ENCODE measurements around the gene RIMS3. TPM values are rescaled to one million over a fixed set of nuclear protein-coding genes. Genes with fewer than 3 reads are reported as not detected.

RIMS3 gene
- total RNA-seq, 1 experiment from 2014 or later, result 19.8 TPM

GRCh38 chr1:40653851-40654537, 11.5 kb downstream of the RIMS3 start (continued):
- TF ChIP-seq ERG (CRISPR knock-in tag; IDR thresholded peaks at IDR 0.05) (no peak), NR1H2 (CRISPR knock-in tag; IDR thresholded peaks at IDR 0.05) (no peak), ZNF416 (CRISPR knock-in tag; IDR thresholded peaks at IDR 0.05) (no peak), ZSCAN18 (CRISPR knock-in tag; IDR thresholded peaks at IDR 0.05) (no peak), ZNF512 (CRISPR knock-in tag; IDR thresholded peaks at IDR 0.05; ENCODE audit: borderline replicate concordance) (no peak), NFE2L1 (CRISPR knock-in tag; IDR thresholded peaks at IDR 0.05) (peak; percentile 75; the same call in 1 of the 2 replicates), SMAD4 (CRISPR knock-in tag; IDR thresholded peaks at IDR 0.05) (no peak), JAZF1 (CRISPR knock-in tag; IDR thresholded peaks at IDR 0.05) (no peak), ZNF532 (CRISPR knock-in tag; IDR thresholded peaks at IDR 0.05; ENCODE audit: borderline replicate concordance) (no peak), FOXP4 (CRISPR knock-in tag; IDR thresholded peaks at IDR 0.05) (peak; percentile 59; the same call in 1 of the 2 replicates)

GRCh38 chr1:40652979-40653378, 12.5 kb downstream of the RIMS3 start:
- CTCF ChIA-PET, result interaction anchor here (0.8 to 2.2 kb wide), 6 partner anchors 12 to 196 kb away, joined by 3 to 10 read pairs (median 4); partner anchors contain the start of gene RIMS3
- peaks cover 11% of the 10 kb centered on the region for H3K4me1 Mint-ChIP-seq
- POLR2A ChIA-PET, result interaction anchor here (0.8 kb wide), 1 partner anchor 38 kb away, joined by 3 read pairs; the partner anchor contains the start of gene NFYC
- no peak for TF ChIP-seq ZNF425 (CRISPR knock-in tag; conservative IDR thresholded peaks at IDR 0.05)
- no peaks in the 10 kb centered on the region for H3K36me3 Mint-ChIP-seq
- H3K9me3 Mint-ChIP-seq, result no peaks in the 10 kb centered on the region
- no peak overlapping the region for H3K4me3 Mint-ChIP-seq
- ATAC-seq, result no peak
- no peak for DNase-seq (ENCODE audit: low spot score)
- no peak overlapping the region for H3K27ac Mint-ChIP-seq
- H3K27me3 Mint-ChIP-seq (ENCODE audit: low read depth), result no peaks in the 10 kb centered on the region

Measured in WTC11 (cell line).